Measurements from ENCODE around the gene ALCAM. TPM values are rescaled to one million over a fixed set of nuclear protein-coding genes. Genes with fewer than 3 reads are reported as not detected.

The ALCAM gene
- total RNA-seq, 1 donor from 2014 or later, result 12.7 TPM

DNA sequence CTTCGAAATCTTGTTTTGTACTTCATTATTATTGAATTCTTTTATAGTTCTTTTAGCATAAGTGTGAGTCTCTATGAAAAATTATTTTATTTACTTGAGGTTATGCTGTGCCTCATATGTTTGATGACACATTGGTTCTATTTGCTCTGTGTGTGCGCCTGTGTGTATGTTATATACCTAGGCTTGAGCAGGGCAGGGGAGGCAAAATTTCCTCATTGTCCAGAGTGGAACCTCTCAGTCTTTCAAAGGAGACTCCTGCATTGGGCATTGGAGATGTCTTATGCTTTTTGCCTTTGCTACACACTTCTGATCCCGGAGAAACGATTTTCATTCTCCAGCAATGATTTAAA is 58.4 kb downstream of the ALCAM start:
- intact Hi-C loops (cut with micrococcal nuclease), result no loop called here

- intact Hi-C loops (cut with micrococcal nuclease), result no loop called here
These were observed 60.6 kb downstream of the ALCAM start for GRCh38 chr3:105427332-105427731.

GRCh38 chr3:105429034-105429762 is 62.5 kb downstream of the ALCAM start:
- intact Hi-C loops (cut with micrococcal nuclease), result no loop called here

GRCh38 chr3:105430455-105430854 is 63.7 kb downstream of the ALCAM start:
- intact Hi-C loops (cut with micrococcal nuclease), result no loop called here

DNA sequence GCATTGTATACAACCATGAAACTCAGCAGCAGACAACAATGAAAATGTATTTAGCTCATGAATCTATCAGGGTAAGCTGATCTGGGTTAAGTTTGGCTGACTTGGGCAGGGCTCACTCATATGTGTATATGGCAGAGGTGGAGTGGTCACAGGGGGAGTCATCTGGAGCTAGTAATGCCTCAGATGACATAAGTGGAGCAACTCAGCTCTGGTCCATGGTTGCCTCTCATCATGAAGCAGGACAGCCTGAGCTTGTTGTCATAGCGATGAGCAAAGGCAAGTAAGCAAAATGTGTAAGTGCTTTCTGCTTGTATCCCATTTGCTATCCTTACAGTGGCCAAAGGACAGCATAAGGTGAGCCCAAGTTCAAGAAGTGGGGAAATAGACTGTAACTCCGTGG is 64.5 kb downstream of the ALCAM start:
- intact Hi-C loops (cut with micrococcal nuclease), result no loop called here

GRCh38 chr3:105435277-105435676 is 68.6 kb downstream of the ALCAM start:
- intact Hi-C loops (cut with micrococcal nuclease), result no loop called here

- intact Hi-C loops (cut with micrococcal nuclease), result no loop called here
These were observed 70.0 kb downstream of the ALCAM start for GRCh38 chr3:105436687-105437086.

GRCh38 chr3:105440113-105440512 is 73.4 kb downstream of the ALCAM start:
- intact Hi-C loops (cut with micrococcal nuclease), result no loop called here

DNA sequence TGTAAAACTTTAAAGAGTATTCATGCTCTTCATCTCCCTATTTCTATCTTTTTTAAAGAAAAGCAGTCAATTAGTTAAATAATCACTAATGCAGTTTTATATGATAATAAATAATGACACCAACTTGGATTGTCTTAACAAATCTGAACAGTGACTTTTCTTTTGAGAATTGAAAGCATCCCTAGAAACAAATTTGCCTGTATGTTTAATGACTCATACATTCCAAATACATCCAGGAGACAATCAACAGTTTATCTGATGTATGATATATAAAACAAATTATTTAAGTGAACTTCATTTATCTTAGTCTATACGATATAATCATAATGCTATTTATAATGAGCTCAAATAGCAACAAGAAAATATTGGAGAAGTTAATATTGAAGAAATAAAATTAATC is 78.0 kb downstream of the ALCAM start:
- intact Hi-C loops (cut with micrococcal nuclease), result no loop called here

DNA sequence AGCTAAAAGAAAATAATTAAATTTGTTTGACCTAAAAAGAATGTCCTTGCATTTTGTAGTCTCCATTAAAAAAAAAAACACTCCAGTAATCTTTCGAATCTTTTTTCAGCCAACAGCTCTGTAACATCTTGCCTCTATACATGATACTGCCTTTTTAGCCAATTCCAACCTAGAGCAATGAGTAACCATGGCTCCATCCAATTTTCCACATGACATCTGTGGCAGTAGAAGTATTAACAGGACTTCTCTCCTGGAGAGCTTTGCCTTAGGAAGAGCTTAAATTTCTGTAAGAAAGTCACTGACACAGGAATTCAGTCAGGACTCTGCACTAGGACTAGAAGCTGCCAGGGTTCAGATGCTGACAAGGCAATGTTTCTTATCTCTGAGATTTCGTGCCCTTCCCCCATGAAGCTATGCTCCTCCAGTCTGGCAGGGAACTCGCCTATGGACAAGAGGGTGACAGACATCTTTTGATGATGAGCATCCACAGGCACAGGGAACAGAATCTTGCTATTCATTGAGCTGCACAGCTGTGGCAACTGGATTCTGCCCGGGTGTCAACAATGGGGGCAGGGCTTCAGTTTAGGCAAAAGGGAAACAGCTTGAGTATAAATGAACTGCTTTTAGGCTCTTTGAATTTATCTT is 81.8 kb downstream of the ALCAM start:
- intact Hi-C loops (cut with micrococcal nuclease), result no loop called here

DNA sequence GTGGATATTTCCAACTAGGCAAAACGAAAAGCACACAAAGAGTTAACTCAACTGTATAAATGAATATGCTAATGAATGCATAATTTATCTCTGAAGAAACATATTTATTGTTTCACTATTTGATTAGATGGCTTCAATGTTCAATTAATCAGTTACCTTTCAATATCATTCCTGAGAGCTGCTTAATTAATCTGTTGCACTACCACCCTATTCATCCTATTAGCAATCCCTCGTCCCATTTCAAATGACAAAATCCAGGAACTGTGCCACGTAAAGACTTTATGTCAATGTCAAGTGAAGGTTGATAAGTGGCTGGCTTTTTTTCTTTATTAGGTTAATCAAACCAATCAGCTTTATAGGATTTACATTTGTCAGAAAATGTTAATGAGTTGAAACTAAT is 82.7 kb downstream of the ALCAM start:
- intact Hi-C loops (cut with micrococcal nuclease), result no loop called here

DNA sequence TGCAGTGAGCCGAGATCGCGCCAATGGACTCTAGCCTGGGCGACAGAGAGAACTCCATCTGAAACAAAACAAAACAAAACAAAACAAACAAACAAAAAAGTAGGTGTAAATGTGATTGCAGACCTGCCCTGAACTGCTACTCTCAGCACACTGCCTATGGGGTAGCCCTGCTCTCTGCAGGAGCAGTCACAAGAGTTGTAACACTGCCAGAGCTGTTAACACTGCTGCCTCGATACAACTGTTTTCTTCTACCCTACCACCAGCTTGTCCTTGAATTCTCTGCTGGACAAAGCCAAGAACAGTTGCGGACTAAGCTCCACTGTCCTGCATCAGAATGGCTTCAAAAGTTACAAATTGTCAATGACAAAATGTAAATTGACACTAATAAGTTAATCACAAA is 89.3 kb downstream of the ALCAM start:
- intact Hi-C loops (cut with micrococcal nuclease), result no loop called here

DNA sequence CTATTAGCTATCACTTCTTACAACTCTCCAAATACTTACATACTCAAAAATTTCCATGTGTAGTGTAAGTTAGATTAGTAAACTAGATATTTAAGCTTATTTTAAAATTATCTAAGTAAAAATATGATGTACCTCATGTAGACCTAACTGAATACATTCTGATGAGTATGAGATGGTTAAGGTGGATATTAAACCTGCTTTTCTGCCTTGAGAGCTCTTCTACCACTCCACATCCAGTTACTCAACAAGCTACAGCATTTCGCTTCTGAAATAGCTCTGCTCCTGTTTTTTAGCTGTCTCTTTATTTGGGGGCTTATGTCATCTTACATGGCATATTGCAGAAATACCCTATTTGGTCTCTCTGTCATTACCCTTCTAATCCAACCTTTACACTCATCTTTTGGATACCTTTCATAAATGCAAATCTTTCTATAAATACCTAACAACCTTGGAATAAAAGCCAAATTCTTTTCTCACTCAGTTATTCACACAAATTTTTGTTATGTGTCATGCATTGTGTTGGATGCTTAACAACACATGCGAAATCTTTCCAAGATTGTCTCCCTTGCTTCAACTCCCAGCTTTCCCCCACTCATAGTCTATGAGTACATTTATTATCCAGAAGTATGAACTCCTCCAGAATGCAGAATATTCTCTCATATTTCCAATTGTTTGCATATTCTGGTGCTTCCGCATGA is 92.0 kb downstream of the ALCAM start:
- intact Hi-C loops (cut with micrococcal nuclease), result no loop called here

- intact Hi-C loops (cut with micrococcal nuclease), result no loop called here
These were observed 93.0 kb downstream of the ALCAM start for GRCh38 chr3:105459566-105460290.

DNA sequence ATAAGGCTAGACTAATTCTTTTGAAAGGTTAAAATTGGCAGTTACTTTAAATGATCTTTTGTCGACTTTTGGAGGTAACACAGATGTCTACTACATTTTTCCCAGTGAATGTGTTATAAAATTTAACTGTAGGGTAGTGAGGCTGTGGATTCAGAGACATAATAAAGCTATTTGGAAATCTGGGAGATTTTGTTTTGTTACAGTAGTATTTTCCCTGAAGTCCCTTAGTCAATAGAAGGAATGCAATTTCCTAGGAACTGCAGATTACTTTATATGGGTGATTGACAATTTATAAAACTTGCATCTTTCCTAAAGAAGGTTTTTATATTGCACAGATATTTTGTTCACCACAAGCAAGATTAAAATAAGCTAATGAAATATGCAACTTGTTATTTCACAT is 96.9 kb downstream of the ALCAM start:
- intact Hi-C loops (cut with micrococcal nuclease), result no loop called here

DNA sequence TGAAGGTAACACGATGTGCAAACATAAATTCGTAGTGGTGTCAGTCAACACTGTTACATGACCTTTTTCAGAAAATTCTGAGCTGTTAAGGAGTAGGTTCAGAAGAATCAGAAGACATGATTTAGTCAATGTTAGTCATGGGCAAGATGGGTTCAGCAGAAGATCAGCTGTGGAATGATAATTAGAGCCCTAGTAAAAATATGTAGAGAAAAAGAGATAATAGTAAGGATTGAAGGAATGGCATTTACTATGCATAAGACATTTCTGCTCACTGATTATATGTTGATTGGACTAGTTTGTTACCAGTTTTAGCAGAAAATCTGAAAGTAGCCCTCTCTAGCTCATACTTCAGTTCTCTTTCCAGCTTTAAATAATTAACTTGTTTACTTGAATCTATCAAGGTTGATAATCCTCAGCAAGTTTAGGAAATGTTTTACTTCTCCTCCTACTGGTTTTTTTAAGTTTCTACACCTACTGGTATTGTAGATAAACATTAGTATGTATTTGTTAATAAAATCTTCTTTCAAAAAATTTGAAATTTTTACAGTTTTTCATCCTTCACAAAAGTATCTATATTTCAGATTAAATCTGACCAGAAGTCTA is 98.6 kb downstream of the ALCAM start:
- intact Hi-C loops (cut with micrococcal nuclease), result no loop called here

DNA sequence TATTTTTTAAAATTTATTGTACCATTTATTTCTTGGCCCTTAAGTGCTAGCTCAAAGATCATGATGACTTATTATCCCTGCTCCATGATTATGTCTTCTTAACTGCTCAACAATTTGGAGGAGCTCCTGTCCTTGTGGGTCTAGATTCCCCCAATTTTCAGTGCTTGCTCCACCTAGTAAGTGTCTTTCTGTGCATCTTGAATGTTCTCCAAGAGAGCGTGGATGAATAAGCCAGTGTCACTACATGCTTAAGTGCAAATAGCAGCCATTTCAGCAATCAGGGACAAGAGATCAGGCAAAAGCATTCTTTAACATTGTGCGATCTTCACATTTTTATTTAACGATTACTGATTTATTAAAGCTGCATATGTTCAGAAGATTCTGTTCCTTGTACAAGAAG is 99.4 kb downstream of the ALCAM start:
- intact Hi-C loops (cut with micrococcal nuclease), result no loop called here

DNA sequence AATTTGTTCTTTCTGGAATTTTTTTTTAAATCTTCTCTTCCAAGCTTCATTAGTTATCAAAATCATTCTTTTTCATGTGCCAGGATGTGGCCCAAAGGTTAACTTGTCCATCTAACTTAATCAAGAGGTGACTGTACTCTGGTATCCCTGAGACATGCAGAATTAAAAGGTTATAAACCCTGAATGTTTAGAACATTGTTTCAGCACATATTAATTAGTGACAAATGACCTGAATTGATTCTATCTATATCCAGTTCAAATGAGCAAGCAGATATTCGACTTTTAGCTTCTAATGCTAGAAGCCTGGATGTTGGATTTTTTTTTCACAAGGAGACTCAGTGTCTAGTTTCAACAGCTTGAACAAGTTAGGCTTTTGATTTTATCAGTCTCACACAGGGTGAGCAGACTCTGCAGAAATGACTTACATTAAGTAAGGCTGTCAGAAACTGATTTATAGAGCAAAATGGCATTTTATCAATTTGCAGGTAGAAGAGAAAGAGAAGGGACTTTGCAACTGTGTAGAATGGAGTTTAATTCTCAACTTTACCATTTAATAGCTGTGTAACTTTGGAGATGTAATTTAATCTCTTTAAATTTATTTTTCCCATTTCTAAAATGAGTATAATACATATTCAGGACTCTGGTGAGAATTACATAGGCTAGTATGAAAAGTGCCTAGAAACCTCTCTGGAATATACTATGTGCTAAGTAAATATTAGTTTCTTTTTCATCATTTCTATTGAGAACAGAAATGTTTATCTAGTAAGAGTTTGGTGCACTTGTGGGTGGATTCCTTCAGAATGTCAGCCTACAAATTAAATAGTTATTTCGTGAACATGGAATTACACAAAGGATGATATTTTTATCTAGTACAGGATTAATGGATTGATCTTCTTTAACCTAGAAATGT is 100.0 kb downstream of the ALCAM start:
- intact Hi-C loops (cut with micrococcal nuclease), result no loop called here

- intact Hi-C loops (cut with micrococcal nuclease), result no loop called here
These were observed 104.1 kb downstream of the ALCAM start for GRCh38 chr3:105470851-105471250.

GRCh38 chr3:105473521-105474223 is 107.0 kb downstream of the ALCAM start:
- intact Hi-C loops (cut with micrococcal nuclease), result no loop called here
